ENCODE results near the gene TAF15.

The TAF15 gene

GRCh38 chr17:35797370-35797769 is 11.9 kb upstream of the TAF15 start:
- H3K27ac ChIP-seq, result no peak overlapping the region
- H3K4me1 ChIP-seq, result peaks cover 40% of the 10 kb centered on the region
- H3K36me3 ChIP-seq, result no peaks in the 10 kb centered on the region
- H3K4me3 ChIP-seq, result no peak overlapping the region
- TF ChIP-seq Cebpa-rat (IDR thresholded peaks at IDR 0.05), result no peak
- peaks cover 49% of the 10 kb centered on the region for H3K27me3 ChIP-seq
- no peak overlapping the region for H3K4me2 ChIP-seq
- H4K20me1 ChIP-seq, result 0 out of 2 replicates have a peak, but pooled peaks cover 10% of the 10 kb centered on the region
- no peak overlapping the region for H3K9ac ChIP-seq
- no peaks in the 10 kb centered on the region for H3K9me3 ChIP-seq

DNA sequence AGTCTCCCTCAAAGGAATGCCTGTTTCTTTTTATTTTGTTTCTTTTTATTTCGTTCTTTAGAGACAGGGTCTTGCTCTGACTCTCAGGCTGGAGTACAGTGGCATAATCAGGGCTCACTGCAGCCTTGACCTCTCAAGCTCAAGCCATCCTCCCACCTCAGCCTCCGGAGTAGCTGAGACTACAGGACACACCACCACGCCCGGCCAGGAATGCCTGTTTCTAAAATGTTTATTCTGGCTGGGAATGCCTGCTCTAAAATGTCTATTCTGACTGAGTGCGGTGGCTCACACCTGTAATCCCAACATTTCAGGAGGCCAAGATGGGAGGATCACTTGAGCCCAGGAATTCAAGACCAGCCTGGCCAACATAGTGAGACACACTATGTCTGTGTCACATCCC is 11.4 kb upstream of the TAF15 start:
- no peak overlapping the region for H3K4me2 ChIP-seq
- peaks cover 49% of the 10 kb centered on the region for H3K27me3 ChIP-seq
- H3K4me3 ChIP-seq, result no peak overlapping the region
- TF ChIP-seq Cebpa-rat (IDR thresholded peaks at IDR 0.05), result no peak
- H3K9me3 ChIP-seq, result no peaks in the 10 kb centered on the region
- H4K20me1 ChIP-seq, result 0 out of 2 replicates have a peak, but pooled peaks cover 10% of the 10 kb centered on the region
- H3K9ac ChIP-seq, result no peak overlapping the region
- peaks cover 44% of the 10 kb centered on the region for H3K4me1 ChIP-seq
- H3K27ac ChIP-seq, result no peak overlapping the region
- no peaks in the 10 kb centered on the region for H3K36me3 ChIP-seq

GRCh38 chr17:35799942-35800341 is 9.3 kb upstream of the TAF15 start:
- peak overlapping the region; percentile 86 for H3K4me2 ChIP-seq

DNA sequence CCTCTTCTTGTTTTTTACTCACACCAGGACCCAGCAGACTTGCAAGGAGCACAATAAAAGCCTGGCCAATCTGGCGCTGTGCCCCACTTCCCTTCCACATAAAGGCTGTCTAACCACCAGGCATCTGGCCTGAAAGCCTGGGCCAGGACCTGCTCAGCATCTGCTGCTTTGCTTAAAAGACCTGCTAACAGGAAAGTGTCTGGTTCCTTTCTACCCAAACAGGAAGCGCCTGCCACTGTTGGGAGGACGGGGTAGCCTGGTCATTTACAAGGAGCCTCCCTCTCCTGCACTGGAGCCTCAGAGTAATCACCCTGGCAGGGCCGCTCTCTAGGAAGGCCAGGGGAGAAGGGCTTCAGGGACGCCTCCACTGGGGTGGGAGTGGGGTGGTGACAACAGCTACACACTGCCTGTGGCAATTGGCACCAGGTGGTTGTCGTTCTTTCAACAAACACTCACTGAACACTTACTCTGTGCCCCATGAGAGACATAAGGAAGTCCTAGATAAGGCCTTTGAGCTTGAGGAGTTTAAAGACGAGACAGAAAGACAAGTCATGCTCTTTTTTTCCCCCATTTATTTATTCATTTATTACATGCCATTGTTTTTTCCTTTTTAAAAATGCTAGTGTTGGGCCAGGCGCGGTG is 7.6 kb upstream of the TAF15 start:
- Histone ChIP-seq H3K36me3 (no peaks in the 10 kb centered on the region), H3K4me1 (peaks cover 44% of the 10 kb centered on the region), H3K27ac (peak overlapping the region; percentile 95), H3K9ac (peak overlapping the region; percentile 75), H3K27me3 (peaks cover 11% of the 10 kb centered on the region; the same call in 1 of the 2 replicates), H4K20me1 (no peaks in the 10 kb centered on the region), H3K9me3 (no peaks in the 10 kb centered on the region), H3K4me2 (peak overlapping the region; percentile 86), H3K4me3 (peak overlapping the region; percentile 31; the same call in 1 of the 2 replicates)
- no peak for TF ChIP-seq Cebpa-rat (IDR thresholded peaks at IDR 0.05)

More at GRCh38 chr17:35799942-35800341, 9.3 kb upstream of the TAF15 start:
- H3K27me3 ChIP-seq, result peaks cover 29% of the 10 kb centered on the region
- 0 out of 2 replicates have a peak overlapping the region, but pooled peaks have one; percentile 95 for H3K27ac ChIP-seq
- H3K9ac ChIP-seq, result peak overlapping the region; percentile 28; the same call in 1 of the 2 replicates
- 0 out of 2 replicates have a peak, but pooled peaks cover 3% of the 10 kb centered on the region for H4K20me1 ChIP-seq
- H3K4me1 ChIP-seq, result peaks cover 48% of the 10 kb centered on the region
- H3K4me3 ChIP-seq, result no peak overlapping the region
- H3K36me3 ChIP-seq, result no peaks in the 10 kb centered on the region
- no peak for TF ChIP-seq Cebpa-rat (IDR thresholded peaks at IDR 0.05)
- no peaks in the 10 kb centered on the region for H3K9me3 ChIP-seq

DNA sequence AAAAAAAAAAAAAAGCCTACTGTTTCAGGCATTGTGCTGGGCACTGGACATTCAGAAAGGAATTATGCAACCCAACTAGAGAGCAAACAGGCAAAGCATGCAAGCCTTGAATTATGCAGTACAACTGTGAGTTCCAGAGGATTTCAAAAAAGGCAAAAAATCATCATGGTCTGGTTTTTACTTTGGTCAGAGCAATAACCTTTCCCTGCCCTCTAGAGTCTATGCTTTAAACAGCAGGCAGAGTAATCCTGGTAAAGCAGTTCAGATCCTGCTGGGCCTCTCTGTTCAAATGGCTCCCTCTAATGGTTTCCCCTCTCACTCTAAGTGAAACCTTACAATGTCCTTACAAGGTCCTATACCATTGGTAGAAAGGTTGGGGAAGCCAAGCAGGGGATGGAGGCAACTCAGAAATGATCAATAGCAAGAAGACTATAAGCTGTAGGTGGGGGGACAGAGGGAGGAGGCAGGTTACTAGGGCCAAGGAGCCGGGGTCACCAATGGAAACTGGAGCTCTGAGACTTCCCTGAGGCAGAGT is 4.6 kb upstream of the TAF15 start:
- H3K36me3 ChIP-seq, result no peaks in the 10 kb centered on the region
- peaks cover 59% of the 10 kb centered on the region for H3K4me1 ChIP-seq
- H3K27me3 ChIP-seq, result no peaks in the 10 kb centered on the region
- peak overlapping the region; percentile 40 for H3K4me2 ChIP-seq
- H3K9me3 ChIP-seq, result no peaks in the 10 kb centered on the region
- H3K9ac ChIP-seq, result peak overlapping the region; percentile 34; the same call in 1 of the 2 replicates
- TF ChIP-seq Cebpa-rat (IDR thresholded peaks at IDR 0.05), result no peak
- peaks cover 2% of the 10 kb centered on the region for H4K20me1 ChIP-seq
- no peak overlapping the region for H3K4me3 ChIP-seq
- peak overlapping the region; percentile 68 for H3K27ac ChIP-seq

GRCh38 chr17:35807371-35808144 is 1.7 kb upstream of the TAF15 start:
- no peaks in the 10 kb centered on the region for H3K9me3 ChIP-seq
- H4K20me1 ChIP-seq, result peaks cover 31% of the 10 kb centered on the region
- H3K4me2 ChIP-seq, result peak overlapping the region; percentile 99
- H3K27ac ChIP-seq, result peak overlapping the region; percentile 98
- H3K36me3 ChIP-seq, result peaks cover 7% of the 10 kb centered on the region; the same call in 1 of the 2 replicates
- no peaks in the 10 kb centered on the region for H3K27me3 ChIP-seq
- no peak for TF ChIP-seq Cebpa-rat (IDR thresholded peaks at IDR 0.05)
- H3K4me3 ChIP-seq, result no peak overlapping the region
- H3K9ac ChIP-seq, result peak overlapping the region; percentile 95
- peaks cover 53% of the 10 kb centered on the region for H3K4me1 ChIP-seq

DNA sequence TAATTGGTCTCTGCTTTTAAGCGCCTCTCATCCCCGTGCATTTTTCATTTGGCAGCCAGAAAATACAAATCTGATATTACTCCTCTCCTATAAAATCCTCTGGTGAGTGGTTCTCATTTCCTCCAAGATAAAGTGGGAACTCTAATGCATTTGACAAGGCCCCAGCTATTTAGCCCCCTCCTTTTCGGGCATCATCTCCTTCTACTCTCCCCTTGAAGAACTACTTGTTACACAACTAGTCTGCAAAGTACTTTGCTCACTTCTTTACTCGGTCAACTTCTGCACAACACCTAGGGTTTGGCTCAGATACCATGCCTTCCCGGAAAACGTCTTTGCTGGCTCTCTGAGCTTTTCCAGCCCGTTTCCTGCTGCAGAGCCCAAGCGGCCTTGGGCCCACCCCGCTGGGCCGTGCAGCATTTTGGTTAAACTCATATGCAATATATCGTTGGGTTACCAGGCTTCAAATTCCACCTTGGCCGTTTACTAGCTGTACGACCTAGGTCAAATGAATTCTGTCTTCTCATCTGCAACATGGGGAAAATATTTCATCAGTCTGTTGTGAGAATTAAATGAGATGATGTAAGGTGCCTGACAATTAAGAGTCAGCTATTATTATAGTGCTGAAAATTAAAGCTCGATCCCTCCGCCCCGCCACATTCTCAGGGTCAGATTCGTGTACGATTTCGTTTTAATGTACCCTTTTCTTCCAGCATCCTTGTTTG is 883 bp upstream of the TAF15 start:
- peak overlapping the region; percentile 98 for H3K27ac ChIP-seq
- TF ChIP-seq Cebpa-rat (IDR thresholded peaks at IDR 0.05), result no peak
- H4K20me1 ChIP-seq, result peaks cover 39% of the 10 kb centered on the region
- H3K27me3 ChIP-seq, result no peaks in the 10 kb centered on the region
- peak overlapping the region; percentile 99 for H3K4me2 ChIP-seq
- H3K9ac ChIP-seq, result peak overlapping the region; percentile 95
- peaks cover 11% of the 10 kb centered on the region; the same call in 1 of the 2 replicates for H3K36me3 ChIP-seq
- no peaks in the 10 kb centered on the region for H3K9me3 ChIP-seq
- peaks cover 55% of the 10 kb centered on the region for H3K4me1 ChIP-seq
- peak overlapping the region; percentile 82 for H3K4me3 ChIP-seq

GRCh38 chr17:35809855-35810461 is 674 bp downstream of the TAF15 start:
- Histone ChIP-seq H3K9ac (peak overlapping the region; percentile 95), H3K4me2 (peak overlapping the region; percentile 91), H3K27ac (peak overlapping the region; percentile 98), H4K20me1 (peaks cover 55% of the 10 kb centered on the region), H3K4me1 (peaks cover 46% of the 10 kb centered on the region), H3K27me3 (no peaks in the 10 kb centered on the region), H3K4me3 (peak overlapping the region; percentile 82), H3K36me3 (peaks cover 20% of the 10 kb centered on the region; the same call in 1 of the 2 replicates), H3K9me3 (no peaks in the 10 kb centered on the region)
- no peak for TF ChIP-seq Cebpa-rat (IDR thresholded peaks at IDR 0.05)

DNA sequence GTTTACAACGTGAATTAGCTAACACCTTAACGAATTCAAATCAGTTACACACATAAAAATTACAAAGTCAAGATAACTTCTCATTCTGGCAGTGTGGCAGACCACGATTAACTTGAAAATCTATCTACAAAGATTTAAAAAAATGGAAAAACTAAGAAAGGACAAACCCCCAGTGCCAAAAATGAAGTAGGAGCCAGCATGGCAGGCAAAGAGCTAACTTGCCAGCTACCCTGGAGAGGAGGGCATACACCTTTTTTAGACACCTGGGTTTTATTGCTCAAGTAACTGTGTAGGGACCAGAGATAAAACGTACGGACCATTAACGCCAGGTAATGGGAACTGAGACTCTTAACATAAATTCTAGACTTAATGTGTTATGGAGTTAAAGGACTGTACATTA is 2.5 kb downstream of the TAF15 start:
- no peak overlapping the region for H3K9ac ChIP-seq
- H4K20me1 ChIP-seq, result peaks cover 73% of the 10 kb centered on the region
- no peaks in the 10 kb centered on the region for H3K9me3 ChIP-seq
- H3K36me3 ChIP-seq, result peaks cover 36% of the 10 kb centered on the region
- no peak overlapping the region for H3K27ac ChIP-seq
- no peaks in the 10 kb centered on the region for H3K27me3 ChIP-seq
- H3K4me2 ChIP-seq, result peak overlapping the region; percentile 91
- TF ChIP-seq Cebpa-rat (IDR thresholded peaks at IDR 0.05), result no peak
- no peak overlapping the region for H3K4me3 ChIP-seq
- H3K4me1 ChIP-seq, result peaks cover 43% of the 10 kb centered on the region
